GM18909 (cell line): ENCODE data around the gene COL25A1.

Experiments
- ATAC-seq: cut with Tn5 transposase; IDR thresholded peaks from one replicate; pipeline ENCODE4 v1.9.1; 2021; ENCODE audit warnings: mild to moderate bottlenecking; ENCODE audit not compliant: unreplicated experiment, poor library complexity

COL25A1 gene

DNA sequence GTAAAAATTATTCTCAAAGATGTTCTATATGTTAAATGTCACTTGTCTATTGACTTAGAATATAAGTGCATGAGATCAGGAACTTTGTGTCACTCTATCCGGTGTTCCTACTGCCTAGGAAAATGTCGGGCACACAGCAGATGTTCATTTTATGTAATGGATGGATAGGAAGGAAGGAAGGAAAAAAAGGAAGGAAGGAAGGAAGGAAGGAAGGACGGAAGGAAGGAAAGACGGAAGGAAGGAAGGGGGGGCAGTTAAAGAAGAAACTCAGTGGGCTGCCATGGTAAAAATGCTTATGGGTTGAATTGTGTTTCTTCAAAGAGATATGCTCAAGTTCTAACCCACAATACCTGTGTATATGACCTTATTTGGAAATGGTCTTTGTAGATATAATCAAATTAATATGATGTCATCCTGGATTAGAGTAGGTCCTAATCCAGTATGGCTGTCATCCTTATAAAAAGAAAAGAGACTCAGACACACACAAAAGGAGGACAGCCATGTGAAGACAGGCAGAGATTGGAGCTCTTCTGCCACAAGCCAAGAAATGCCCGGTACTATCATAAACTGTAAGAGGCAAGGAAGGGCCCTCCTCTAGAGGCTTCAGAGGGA lies 86.3 kb downstream of the COL25A1 start:
- no peak for ATAC-seq

GRCh38 chr4:109215506-109215905 lies 87.0 kb downstream of the COL25A1 start:
- ATAC-seq, result no peak

- no peak for ATAC-seq
Measured at GRCh38 chr4:109214622-109215301, 87.7 kb downstream of the COL25A1 start.

GRCh38 chr4:109213056-109213455 lies 89.4 kb downstream of the COL25A1 start:
- ATAC-seq, result no peak

DNA sequence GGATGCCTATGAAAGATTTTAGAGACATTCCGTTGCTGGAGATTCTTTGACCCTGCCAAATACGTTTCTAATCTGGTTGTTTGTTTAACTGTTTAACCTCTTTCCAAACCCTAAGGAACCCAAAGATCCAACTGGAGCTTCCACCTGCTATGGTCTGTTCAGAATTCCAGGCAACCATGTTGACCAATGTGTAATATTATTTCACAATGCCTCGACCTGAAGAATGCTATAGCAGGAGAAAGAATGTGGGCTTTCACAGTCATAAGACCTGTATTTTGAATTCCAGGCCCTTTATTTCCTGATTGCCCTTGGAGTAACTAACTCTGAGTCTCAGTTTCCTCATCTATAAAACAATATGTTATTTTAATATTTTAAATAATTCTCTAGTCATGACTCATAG lies 90.8 kb downstream of the COL25A1 start:
- no peak for ATAC-seq

DNA sequence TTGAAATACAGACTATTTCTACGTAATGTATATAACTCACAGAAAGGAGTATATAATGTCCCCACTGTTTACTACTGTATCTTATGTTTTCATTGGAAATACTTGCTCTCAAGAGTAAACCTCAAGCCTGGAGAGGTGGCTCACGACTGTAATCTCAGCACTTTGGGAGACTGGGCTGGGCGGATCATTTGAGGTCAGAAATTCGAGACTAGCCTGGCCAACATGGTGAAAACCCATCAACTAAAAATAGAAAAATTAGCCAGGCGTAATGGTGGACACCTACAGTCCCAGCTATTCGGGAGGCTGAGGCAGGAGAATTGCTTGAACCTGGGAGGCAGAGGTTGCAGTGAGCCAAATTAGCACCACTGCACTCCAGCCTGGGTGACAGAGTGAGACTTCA lies 92.8 kb downstream of the COL25A1 start:
- ATAC-seq, result no peak

DNA sequence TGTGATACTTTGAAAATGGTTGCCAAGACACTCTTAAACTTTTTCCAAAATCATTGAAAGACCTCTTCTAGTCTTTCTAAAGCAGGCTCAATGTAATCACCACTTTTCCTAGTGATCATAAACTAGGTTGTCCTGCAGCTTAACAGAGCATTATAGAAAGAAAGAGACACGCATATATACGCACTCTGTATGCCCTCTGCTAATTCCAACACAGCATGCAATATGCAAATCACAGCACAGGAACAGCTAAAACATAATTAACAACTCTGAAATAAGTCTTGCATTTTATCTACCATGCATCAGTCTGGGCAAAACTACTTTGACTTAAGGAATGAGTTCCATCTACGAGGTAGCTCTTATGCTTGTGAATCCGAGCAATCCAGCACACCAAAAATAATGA lies 94.6 kb downstream of the COL25A1 start:
- no peak for ATAC-seq

GRCh38 chr4:109207061-109207460 lies 95.4 kb downstream of the COL25A1 start:
- ATAC-seq, result no peak

GRCh38 chr4:109206620-109207019 lies 95.8 kb downstream of the COL25A1 start:
- ATAC-seq, result no peak

- ATAC-seq, result no peak
Measured at GRCh38 chr4:109205186-109205585, 97.3 kb downstream of the COL25A1 start.

- ATAC-seq, result no peak
Measured at GRCh38 chr4:109199585-109199984, 102.9 kb downstream of the COL25A1 start.

GRCh38 chr4:109195646-109196045 lies 106.8 kb downstream of the COL25A1 start:
- no peak for ATAC-seq

DNA sequence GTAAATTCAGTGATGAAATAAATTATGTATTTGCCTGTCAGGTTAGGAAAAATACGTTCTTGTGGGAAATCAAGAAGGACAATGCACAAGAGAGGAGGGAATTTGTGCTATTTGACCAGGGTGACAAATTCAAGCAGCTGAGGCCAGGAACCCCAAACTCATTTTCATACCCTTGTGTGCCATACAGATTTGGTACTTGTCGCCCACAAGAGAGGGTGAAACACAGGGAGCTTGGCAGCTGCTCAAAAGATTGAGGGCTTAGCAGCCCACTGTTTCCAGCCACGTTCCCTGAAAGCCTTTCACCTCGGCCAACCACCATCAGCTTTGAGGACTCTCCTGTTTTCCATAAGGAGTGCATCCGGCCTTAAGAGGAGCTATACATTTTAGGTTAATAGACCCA lies 111.2 kb downstream of the COL25A1 start:
- ATAC-seq, result no peak

GRCh38 chr4:109186458-109186945 lies 116.0 kb downstream of the COL25A1 start:
- ATAC-seq, result no peak

DNA sequence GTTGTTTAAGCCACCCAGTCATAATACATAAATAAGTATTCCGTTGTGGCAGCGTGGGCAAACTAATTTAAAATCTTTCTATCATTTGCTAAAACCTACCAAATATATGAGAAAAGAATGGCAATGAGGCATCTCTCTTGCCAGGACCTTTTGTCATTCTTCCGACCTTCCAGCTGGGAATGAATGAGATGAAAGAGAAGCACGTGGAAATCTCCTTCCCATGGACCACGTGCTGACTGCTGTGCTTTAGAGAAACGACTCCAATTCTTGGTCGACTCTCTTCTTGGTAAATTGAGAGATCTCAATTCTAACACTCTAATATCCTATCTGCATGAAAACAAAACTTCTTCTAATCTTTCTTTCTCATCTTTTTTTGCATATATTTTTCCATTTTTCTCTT lies 116.5 kb downstream of the COL25A1 start:
- no peak for ATAC-seq

GRCh38 chr4:109185548-109185947 lies 116.9 kb downstream of the COL25A1 start:
- ATAC-seq, result no peak

DNA sequence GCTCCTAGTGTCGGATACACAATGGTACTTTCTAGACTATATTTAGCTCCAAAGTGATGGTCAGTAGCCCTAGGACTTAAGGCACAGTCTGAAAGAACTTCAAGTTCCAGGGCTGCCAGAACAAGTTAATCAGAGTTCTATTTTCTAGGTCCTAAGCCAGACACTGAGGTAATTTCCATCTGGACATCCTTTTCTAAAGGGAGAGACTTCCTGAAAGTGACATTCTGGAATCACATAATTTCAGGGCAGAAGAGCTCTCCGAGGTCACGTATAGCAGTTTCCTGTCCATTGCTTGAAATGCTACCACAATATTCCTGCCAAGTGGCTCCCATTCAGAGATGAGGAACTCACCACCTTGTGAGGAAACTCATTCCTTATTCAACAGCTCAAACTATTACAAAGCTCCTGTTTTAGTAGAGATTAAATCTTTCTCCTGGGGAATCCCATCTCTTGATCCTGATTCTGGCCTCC lies 117.9 kb downstream of the COL25A1 start:
- no peak for ATAC-seq

GRCh38 chr4:109183931-109184490 lies 118.4 kb downstream of the COL25A1 start:
- ATAC-seq, result no peak

DNA sequence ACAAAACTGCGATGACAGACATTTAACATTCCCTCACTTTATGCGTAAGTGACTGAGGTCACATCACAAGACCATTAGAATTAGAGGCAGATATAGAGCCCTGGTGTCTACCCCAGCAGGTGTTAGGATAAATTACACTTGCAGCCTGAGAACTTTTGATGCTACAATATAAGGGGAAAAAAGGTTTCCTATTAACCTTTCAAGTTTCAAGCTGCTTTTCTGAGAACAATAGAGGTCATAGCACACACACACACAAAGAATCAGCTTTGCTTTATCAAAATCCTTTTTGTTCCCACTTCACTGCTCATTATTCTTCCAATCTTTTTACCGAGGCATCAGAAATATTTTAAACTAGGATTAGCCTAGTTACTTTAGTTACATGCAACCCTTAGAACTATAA lies 119.8 kb downstream of the COL25A1 start:
- no peak for ATAC-seq

DNA sequence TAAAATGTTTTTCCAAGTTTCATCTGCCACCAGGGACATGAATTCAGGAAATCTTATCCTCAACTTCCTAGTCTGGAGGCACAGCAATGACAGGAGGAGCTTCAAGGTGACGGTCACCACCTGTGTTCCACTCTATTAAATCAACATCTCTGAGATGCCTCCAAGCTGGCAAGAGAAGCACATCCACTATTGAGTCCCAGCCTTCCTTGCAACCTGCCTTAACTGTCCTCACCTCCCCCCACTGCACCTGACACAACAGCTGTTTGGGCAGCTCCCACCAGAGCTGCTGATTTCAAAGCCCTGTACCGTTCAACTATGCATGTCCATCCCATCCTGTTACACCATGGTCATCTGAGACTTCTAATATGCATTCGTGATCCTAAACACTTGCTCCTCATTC lies 123.4 kb downstream of the COL25A1 start:
- ATAC-seq, result no peak

DNA sequence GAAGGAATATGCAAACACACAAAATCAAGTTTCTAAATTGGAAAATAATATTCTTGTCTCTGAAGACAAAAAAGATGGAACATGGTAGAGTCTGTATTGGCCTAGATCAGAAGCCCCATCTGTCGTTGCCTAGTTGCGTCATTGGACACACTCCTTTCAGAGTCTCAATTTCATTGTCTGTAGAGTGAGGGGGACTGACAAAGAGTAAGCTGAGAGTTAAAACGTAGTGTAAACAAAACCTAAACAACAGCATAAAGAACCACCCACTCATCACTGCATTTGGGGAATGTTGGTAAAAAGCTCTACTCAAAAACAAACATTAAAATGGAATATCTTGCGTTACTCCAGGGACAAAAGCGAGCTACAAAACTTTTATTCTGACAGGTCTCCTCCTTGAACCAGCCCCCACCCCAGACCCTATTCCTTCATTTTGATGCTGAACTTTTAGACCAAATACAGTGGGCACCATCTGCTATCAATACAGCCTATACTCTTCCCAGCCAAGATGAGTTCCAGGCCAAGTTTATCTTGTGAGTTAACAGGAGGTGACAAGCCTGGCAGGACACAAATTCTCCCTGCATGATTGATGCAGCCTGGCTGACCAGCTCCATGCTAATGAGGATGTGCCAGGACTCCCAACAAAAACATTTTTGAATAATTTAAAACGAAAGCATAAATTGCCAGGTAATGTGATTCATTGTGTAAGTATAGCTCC lies 125.2 kb downstream of the COL25A1 start:
- ATAC-seq, result no peak
